Activated T-cell treated with anti-CD3 and anti-CD28 coated beads, Interleukin-2, amount 50 U/mL, for 4 hours (primary cell): ENCODE data around the gene PYGL. TPM values are rescaled to one million over a fixed set of nuclear protein-coding genes. Genes with fewer than 3 reads are reported as not detected.
"Not testable (repeated sequence)": the region's sequence is repeated elsewhere in the genome, so short reads cannot be mapped to it uniquely, and the experiment has no call there.

Experiments used
- ATAC-seq, 2 donors: fragments of 200-7000 bp; cut with Tn5 transposase; one replicate each; pipeline ENCODE4 v1.10.0; 2021
- DNase-seq: peaks from one replicate; pipeline ENCODE4 v3.0.0-alpha.2; 2020
- H3K27me3 Mint-ChIP-seq: one replicate; pipeline ENCODE4 v1.8.0; 2021; ENCODE audit warnings: low read depth, mixed read lengths
- H3K36me3 Mint-ChIP-seq: one replicate; pipeline ENCODE4 v1.8.0; 2022; ENCODE audit warnings: mixed read lengths; ENCODE audit not compliant: insufficient read depth
- H3K4me1 Mint-ChIP-seq: one replicate; pipeline ENCODE4 v1.8.0; 2021; ENCODE audit warnings: low read depth, mixed read lengths
- H3K4me3 Mint-ChIP-seq: one replicate; pipeline ENCODE4 v1.8.0; 2021; ENCODE audit warnings: mild to moderate bottlenecking, moderate library complexity, mixed read lengths
- H3K9me3 Mint-ChIP-seq: one replicate; pipeline ENCODE4 v1.8.0; 2021; ENCODE audit warnings: mixed read lengths
- total RNA-seq, 3 donors: library from RNA; stranded (reverse); gene quantifications; one replicate each; pipeline ENCODE4 v1.2.1, GENCODE V29; 2021

Gene PYGL
- total RNA-seq, 3 donors from 2014 or later, result 0.16 to 0.25 (median 0.22) TPM

- ATAC-seq (no peak), DNase-seq (no peak)
- H3K4me1 Mint-ChIP-seq, result no peaks in the 10 kb centered on the region
- peaks cover 11% of the 10 kb centered on the region for H3K27me3 Mint-ChIP-seq
- no peaks in the 10 kb centered on the region for H3K9me3 Mint-ChIP-seq
- no peak overlapping the region for H3K4me3 Mint-ChIP-seq
- no peaks in the 10 kb centered on the region for H3K36me3 Mint-ChIP-seq
These were observed 19.4 kb downstream of the PYGL start for GRCh38 chr14:50924843-50925242.

- no peaks in the 10 kb centered on the region for H3K36me3 Mint-ChIP-seq
- ATAC-seq, result no peak
- no peak overlapping the region for H3K4me3 Mint-ChIP-seq
- H3K27me3 Mint-ChIP-seq, result peaks cover 7% of the 10 kb centered on the region
- no peak for DNase-seq
- H3K9me3 Mint-ChIP-seq, result no peaks in the 10 kb centered on the region
- no peaks in the 10 kb centered on the region for H3K4me1 Mint-ChIP-seq
These were observed 20.0 kb downstream of the PYGL start for GRCh38 chr14:50924236-50924635.

GRCh38 chr14:50922803-50923202 is 21.5 kb downstream of the PYGL start:
- H3K27me3 Mint-ChIP-seq, result peaks cover 13% of the 10 kb centered on the region
- no peak overlapping the region for H3K4me3 Mint-ChIP-seq
- H3K36me3 Mint-ChIP-seq, result no peaks in the 10 kb centered on the region
- no peaks in the 10 kb centered on the region for H3K9me3 Mint-ChIP-seq
- DNase-seq (no peak), ATAC-seq (no peak)
- no peaks in the 10 kb centered on the region for H3K4me1 Mint-ChIP-seq

- DNase-seq, result no peak
- ATAC-seq, result no peak
- Mint-ChIP-seq H3K4me1 (no peaks in the 10 kb centered on the region), H3K4me3 (no peak overlapping the region), H3K9me3 (no peaks in the 10 kb centered on the region), H3K27me3 (peaks cover 18% of the 10 kb centered on the region), H3K36me3 (no peaks in the 10 kb centered on the region)
These were observed 23.6 kb downstream of the PYGL start for GRCh38 chr14:50920482-50921230.

GRCh38 chr14:50919524-50919923 is 24.8 kb downstream of the PYGL start:
- DNase-seq, H3K36me3 Mint-ChIP-seq, ATAC-seq, H3K4me1 Mint-ChIP-seq, H3K4me3 Mint-ChIP-seq, H3K9me3 Mint-ChIP-seq: not testable (repeated sequence)
- H3K27me3 Mint-ChIP-seq, result peaks cover 24% of the 10 kb centered on the region

- Mint-ChIP-seq H3K36me3 (no peaks in the 10 kb centered on the region), H3K27me3 (peaks cover 22% of the 10 kb centered on the region), H3K4me1 (no peaks in the 10 kb centered on the region), H3K9me3 (no peaks in the 10 kb centered on the region), H3K4me3 (no peak overlapping the region)
- DNase-seq (no peak), ATAC-seq (no peak)
These were observed 26.8 kb downstream of the PYGL start for GRCh38 chr14:50917449-50917848.

GRCh38 chr14:50910495-50911420 is 33.5 kb downstream of the PYGL start:
- ATAC-seq, result no peak
- H3K27me3 Mint-ChIP-seq, result peaks cover 19% of the 10 kb centered on the region
- no peak for DNase-seq
- no peaks in the 10 kb centered on the region for H3K36me3 Mint-ChIP-seq
- no peaks in the 10 kb centered on the region for H3K9me3 Mint-ChIP-seq
- no peak overlapping the region for H3K4me3 Mint-ChIP-seq
- no peaks in the 10 kb centered on the region for H3K4me1 Mint-ChIP-seq

- no peaks in the 10 kb centered on the region for H3K36me3 Mint-ChIP-seq
- H3K4me3 Mint-ChIP-seq, result no peak overlapping the region
- ATAC-seq (no peak), DNase-seq (no peak)
- no peaks in the 10 kb centered on the region for H3K4me1 Mint-ChIP-seq
- H3K27me3 Mint-ChIP-seq, result peaks cover 8% of the 10 kb centered on the region
- peaks cover 3% of the 10 kb centered on the region for H3K9me3 Mint-ChIP-seq
These were observed 37.8 kb downstream of the PYGL start for GRCh38 chr14:50906326-50907065.

GRCh38 chr14:50904719-50905118 is 39.6 kb downstream of the PYGL start:
- Mint-ChIP-seq H3K27me3 (peaks cover 4% of the 10 kb centered on the region), H3K36me3 (no peaks in the 10 kb centered on the region), H3K9me3 (peaks cover 3% of the 10 kb centered on the region), H3K4me1 (no peaks in the 10 kb centered on the region), H3K4me3 (no peak overlapping the region)
- ATAC-seq (no peak), DNase-seq (no peak)

- H3K4me3 Mint-ChIP-seq, result no peak overlapping the region
- H3K4me1 Mint-ChIP-seq, result no peaks in the 10 kb centered on the region
- ATAC-seq, result no peak
- DNase-seq, result no peak
- H3K27me3 Mint-ChIP-seq, result peaks cover 5% of the 10 kb centered on the region
- no peaks in the 10 kb centered on the region for H3K36me3 Mint-ChIP-seq
- peaks cover 3% of the 10 kb centered on the region for H3K9me3 Mint-ChIP-seq
These were observed 42.9 kb downstream of the PYGL start for GRCh38 chr14:50901361-50901760.

GRCh38 chr14:50897658-50898175 is 46.6 kb downstream of the PYGL start:
- Mint-ChIP-seq H3K9me3 (no peaks in the 10 kb centered on the region), H3K4me3 (no peak overlapping the region), H3K27me3 (peaks cover 14% of the 10 kb centered on the region), H3K4me1 (no peaks in the 10 kb centered on the region), H3K36me3 (no peaks in the 10 kb centered on the region)
- DNase-seq, result no peak
- ATAC-seq, result no peak

GRCh38 chr14:50897005-50897404 is 47.3 kb downstream of the PYGL start:
- ATAC-seq, DNase-seq, H3K4me1 Mint-ChIP-seq, H3K36me3 Mint-ChIP-seq, H3K4me3 Mint-ChIP-seq, H3K9me3 Mint-ChIP-seq: not testable (repeated sequence)
- peaks cover 16% of the 10 kb centered on the region for H3K27me3 Mint-ChIP-seq

- DNase-seq, H3K36me3 Mint-ChIP-seq, H3K9me3 Mint-ChIP-seq, H3K4me1 Mint-ChIP-seq, ATAC-seq, H3K4me3 Mint-ChIP-seq: not testable (repeated sequence)
- peaks cover 16% of the 10 kb centered on the region for H3K27me3 Mint-ChIP-seq
These were observed 47.9 kb downstream of the PYGL start for GRCh38 chr14:50896421-50896820.

GRCh38 chr14:50892255-50892654 is 52.0 kb downstream of the PYGL start:
- Mint-ChIP-seq H3K27me3 (peaks cover 13% of the 10 kb centered on the region), H3K9me3 (no peaks in the 10 kb centered on the region), H3K4me3 (no peak overlapping the region), H3K4me1 (no peaks in the 10 kb centered on the region), H3K36me3 (no peaks in the 10 kb centered on the region)
- no peak for ATAC-seq
- DNase-seq, result no peak
